H1 (cell line): ENCODE results near the gene PCDHGA1. TPM values are rescaled to one million over a fixed set of nuclear protein-coding genes. Genes with fewer than 3 reads are reported as not detected.

Experiments used
- ATF3 ChIP-seq: IDR thresholded peaks from 2 replicates; pipeline ENCODE4 v1.6.1; 2011; ENCODE audit warnings: low read depth, mild to moderate bottlenecking, low read length; ENCODE audit not compliant: insufficient read depth
- CHD7 ChIP-seq: fragments of 300-600 bp; sonication (generic); IDR thresholded peaks from 2 replicates; pipeline ENCODE4 v1.7.1; 2012; ENCODE audit warnings: low read length, moderate library complexity, mild to moderate bottlenecking, inconsistent platforms; ENCODE audit not compliant: insufficient replicate concordance
- MAFK ChIP-seq: IDR thresholded peaks from 2 replicates; pipeline ENCODE4 v1.6.1; 2012; ENCODE audit warnings: low read depth, mild to moderate bottlenecking, improper control_type of control experiment, low read length
- NRF1 ChIP-seq: IDR thresholded peaks from 2 replicates; pipeline ENCODE4 v1.6.1; 2011; ENCODE audit warnings: mild to moderate bottlenecking, low read depth, low read length, improper control_type of control experiment
- RFX5 ChIP-seq: IDR thresholded peaks from 2 replicates; pipeline ENCODE4 v1.6.1; 2011; ENCODE audit warnings: low read depth, low read length, improper control_type of control experiment, borderline replicate concordance
- polyA plus RNA-seq, 7 experiments: library from polyadenylated mRNA; depleted of rRNA in 3 of 7; stranded (reverse) in 5 of 7; unstranded in 2 of 7; fragments of >200 nt in 5 of 7; fragments of 200-250 nt in 2 of 7; gene quantifications; 1 replicate in 5 of 7; 2 replicates in 1 of 7; 4 replicates in 1 of 7; pipeline versions ENCODE4 v1.2.1 to v1.2.3, GENCODE V29; 2011 to 2013; ENCODE audit warnings: missing spikeins in 2 of 7, mixed read lengths in 2 of 7
- total RNA-seq: library from RNA; stranded (reverse); fragmentation: NEBNext Ultra II Directional; extraction: Animal tissue kit (Norgen Biotek cat#: 25700); gene quantifications from 2 replicates; pipeline ENCODE4 v1.2.1, GENCODE V29; 2021
- TF ChIP-seq, protein P1 (sequence below): IDR thresholded peaks from 2 replicates; pipeline ENCODE4 v1.6.1; 2012; ENCODE audit warnings: inconsistent platforms

Gene PCDHGA1
- total and polyA plus RNA-seq, 2 of the 8 experiments (the other 6 are each of a cell fraction or from before 2014, with no cell fraction given), result 0.57 to 0.89 TPM

DNA sequence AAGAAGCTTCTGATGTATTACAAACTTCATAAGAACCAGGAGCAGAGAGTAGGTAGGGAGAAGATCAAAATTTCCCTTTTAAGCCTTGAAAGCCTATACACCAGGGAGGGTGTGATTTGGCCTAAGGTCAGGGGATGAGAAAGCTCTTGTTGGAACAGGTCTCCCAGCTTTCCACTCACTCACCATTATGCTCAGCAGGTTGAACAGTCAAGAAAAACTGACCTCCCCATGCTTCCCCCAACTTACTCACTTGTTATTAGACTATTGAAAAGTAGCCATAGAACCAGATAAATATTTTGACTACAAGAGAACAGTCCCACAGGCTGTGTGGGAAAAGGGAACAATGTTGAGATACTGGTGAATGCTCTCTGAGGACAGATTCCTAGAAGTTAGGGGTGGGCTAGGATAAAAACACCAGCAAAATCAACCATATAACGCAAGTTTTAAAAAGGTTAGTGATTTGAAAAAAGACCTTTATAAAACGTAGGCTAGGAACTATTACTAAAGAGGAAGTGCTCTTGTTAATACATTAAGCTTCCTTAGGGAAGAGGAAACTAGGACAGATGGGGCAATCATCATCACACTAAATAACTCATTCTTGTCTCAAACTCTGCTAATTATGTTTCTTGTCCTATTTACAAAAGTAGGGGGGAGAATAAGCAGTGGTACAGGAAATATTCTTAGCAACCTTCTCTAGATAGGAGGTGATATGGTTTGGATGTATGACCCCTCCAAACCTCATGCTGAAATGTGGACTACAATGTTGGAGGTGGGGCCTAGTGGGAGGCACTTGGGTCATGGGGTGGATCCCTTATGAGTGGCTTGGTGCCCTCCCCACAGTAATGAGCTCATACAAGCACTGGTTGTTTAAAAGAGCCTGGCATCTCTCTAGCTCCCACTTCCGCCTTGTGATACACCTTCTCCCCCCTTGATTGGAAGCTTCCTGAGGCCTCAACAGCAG is 189.6 kb downstream of the PCDHGA1 start (continued):
- TF ChIP-seq CHD7 (no peak), RFX5 (no peak), MAFK (no peak), ATF3 (no peak), NRF1 (no peak)
- TF ChIP-seq, protein P1, sequence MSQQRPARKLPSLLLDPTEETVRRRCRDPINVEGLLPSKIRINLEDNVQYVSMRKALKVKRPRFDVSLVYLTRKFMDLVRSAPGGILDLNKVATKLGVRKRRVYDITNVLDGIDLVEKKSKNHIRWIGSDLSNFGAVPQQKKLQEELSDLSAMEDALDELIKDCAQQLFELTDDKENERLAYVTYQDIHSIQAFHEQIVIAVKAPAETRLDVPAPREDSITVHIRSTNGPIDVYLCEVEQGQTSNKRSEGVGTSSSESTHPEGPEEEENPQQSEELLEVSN, result no peak
